Globus pallidus (tissue), 1 donor: ENCODE results near the gene CPN1.

Experiments used
- DNase-seq: peaks from one replicate; pipeline ENCODE4 v3.0.0-alpha.2; 2015; ENCODE audit warnings: low spot score

Gene CPN1

GRCh38 chr10:99996671-99997648 is 84.7 kb downstream of the CPN1 start:
- no peak for DNase-seq

- DNase-seq = no peak
Observed at GRCh38 chr10:99995713-99996112, 86.0 kb downstream of the CPN1 start.

DNA sequence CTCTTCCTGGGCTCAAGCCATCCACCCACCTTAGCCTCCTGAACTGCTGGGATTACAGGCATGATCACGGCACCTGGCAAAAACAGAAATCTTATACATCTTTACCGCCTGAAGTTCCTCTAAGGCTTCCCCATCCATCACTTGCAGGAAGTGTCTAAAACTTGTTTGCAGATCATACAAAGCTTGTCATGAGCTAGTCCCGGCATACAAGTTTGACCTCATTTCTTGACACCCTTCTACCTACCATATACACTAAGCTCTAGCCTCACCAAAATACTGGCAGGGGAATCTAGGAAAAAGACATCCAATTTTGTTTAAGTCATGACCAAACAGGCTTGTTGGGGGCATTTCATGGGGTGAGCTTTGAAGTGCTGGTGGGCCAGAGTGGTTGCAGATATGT is 86.4 kb downstream of the CPN1 start:
- DNase-seq = no peak

GRCh38 chr10:99994801-99995200 is 86.9 kb downstream of the CPN1 start:
- no peak for DNase-seq

DNA sequence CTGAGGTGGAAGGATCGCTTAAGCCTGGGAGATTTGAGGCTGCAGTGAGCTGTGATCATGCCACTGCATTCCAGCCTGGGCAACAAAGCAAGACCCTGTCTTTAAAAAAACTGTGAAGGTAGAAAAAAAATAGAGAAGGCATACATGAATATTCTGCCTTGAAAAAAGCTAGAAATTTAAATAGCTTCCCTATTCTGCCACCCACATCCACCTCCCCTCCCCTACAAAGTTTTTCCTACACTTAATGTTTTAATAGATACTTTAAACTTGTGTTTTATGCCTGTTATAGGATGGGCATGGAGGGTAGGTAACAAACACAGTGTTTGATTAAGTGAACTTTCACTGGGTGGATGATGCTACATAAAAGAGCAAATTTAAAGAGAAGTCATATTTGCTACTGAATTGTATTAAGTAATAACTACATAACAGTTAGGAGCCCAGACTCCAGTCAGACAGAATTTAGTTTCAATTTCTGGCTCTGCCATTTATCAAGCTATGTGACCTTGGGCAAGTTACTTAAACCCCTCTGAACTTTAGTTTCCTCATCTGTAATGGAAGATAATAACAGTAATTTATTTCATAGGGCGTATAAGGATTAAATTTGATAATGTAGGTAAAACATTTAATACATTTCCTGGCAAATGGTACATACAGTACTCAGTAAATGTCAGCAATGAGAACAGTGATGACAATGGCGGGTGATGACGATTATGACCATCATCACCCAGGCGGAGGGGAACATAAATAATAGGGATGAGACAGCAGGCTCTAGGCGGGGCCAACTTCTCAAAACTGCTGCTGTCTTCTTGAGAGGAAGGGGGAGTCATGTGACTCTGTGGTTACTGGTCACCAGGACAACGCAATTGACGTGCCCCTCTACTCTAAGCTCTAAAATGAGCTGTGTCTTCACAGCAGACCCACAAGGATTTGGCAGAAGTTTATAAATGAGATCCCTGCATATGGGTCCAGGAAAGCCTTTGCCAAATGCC is 87.7 kb downstream of the CPN1 start:
- peak; percentile 23 for DNase-seq
